GM12875 (cell line): Measurements from ENCODE around the gene LCE1E.

Experiments used
- H3K4me3 ChIP-seq: one replicate; pipeline ENCODE4 v1.5.1; 2011; ENCODE audit warnings: low read depth, low read length, control low read depth
- CTCF ChIP-seq: IDR thresholded peaks from 2 replicates; pipeline ENCODE4 v1.5.1; 2011; ENCODE audit warnings: low read depth, mild to moderate bottlenecking, control low read depth, inconsistent platforms, low read length, moderate library complexity, borderline replicate concordance; ENCODE audit not compliant: insufficient read depth

Gene LCE1E

GRCh38 chr1:152747831-152748230 is 38.2 kb upstream of the LCE1E start:
- H3K4me3 ChIP-seq: no peak overlapping the region
- no peak for TF ChIP-seq CTCF

- TF ChIP-seq CTCF: no peak
These were observed 33.8 kb upstream of the LCE1E start for GRCh38 chr1:152752225-152752624.

GRCh38 chr1:152753586-152753985 is 32.5 kb upstream of the LCE1E start:
- no peak for TF ChIP-seq CTCF
- no peak overlapping the region for H3K4me3 ChIP-seq

More at GRCh38 chr1:152752225-152752624, 33.8 kb upstream of the LCE1E start:
- no peak overlapping the region for H3K4me3 ChIP-seq

- no peak for TF ChIP-seq CTCF
- no peak overlapping the region for H3K4me3 ChIP-seq
These were observed 29.2 kb upstream of the LCE1E start for GRCh38 chr1:152756872-152757271.

- no peak within 1 kb of the TSS for H3K4me3 ChIP-seq
- no peak for TF ChIP-seq CTCF
These were observed 28.3 kb upstream of the LCE1E start, which contains the start of gene KPRP for GRCh38 chr1:152757747-152758146. KPRP (plus strand) TSS chr1:152758025; CDS start chr1:152759589, 1,564 bp downstream.

- no peak for TF ChIP-seq CTCF
- H3K4me3 ChIP-seq: no peak overlapping the region
These were observed 27.4 kb upstream of the LCE1E start for GRCh38 chr1:152758636-152759035.

GRCh38 chr1:152759453-152760173 is 26.4 kb upstream of the LCE1E start:
- TF ChIP-seq CTCF: no peak
- no peak overlapping the region for H3K4me3 ChIP-seq
